ENCODE data around the gene GPR78.

Gene GPR78

DNA sequence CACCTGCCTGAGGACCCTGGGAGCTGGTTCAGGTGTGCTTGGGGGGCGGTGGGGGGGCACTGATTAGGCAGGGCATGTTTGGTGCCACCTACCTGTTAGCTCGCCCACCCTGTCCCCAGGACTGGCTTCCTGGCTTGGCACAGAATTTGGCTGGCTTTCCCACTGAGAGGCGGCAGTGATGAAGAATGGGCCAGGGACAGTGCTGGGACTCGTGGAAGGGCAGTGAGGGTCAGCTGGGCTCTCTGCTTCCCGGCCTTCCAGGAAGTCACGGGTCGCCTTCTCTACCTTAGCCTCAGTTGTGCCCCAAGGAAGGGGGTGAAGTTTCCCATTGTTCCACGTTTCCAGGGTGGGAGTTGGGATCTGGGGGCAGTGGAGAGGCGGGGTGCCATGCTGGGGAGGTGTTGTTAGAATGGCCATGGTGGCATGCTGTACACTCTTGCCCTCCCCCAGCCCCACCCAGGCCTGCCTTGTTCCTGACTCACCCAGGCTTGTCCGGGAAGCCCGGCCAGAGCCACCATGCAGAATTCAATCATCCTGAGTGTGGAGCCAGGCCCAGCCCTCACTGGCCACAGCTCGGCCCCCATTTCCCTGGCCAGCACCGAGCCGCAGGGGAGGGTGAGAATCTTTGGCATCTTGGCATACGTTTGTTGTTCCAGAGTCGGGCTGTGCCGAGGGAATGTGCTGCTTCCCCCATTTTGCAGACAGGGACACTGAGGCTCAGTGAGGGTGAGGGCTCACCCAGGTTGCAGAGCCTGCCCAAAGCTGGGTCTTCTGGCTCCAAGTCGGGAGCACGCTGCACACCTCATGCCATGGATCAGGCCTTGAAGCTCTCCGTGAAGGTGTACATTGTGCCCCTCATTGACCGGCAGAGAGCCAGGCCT is 21.9 kb upstream of the GPR78 start:
- Histone ChIP-seq H3K27me3 (ENCODE audit: control insufficient read depth, insufficient read depth, low read length) (no peaks in the 10 kb centered on the region), H3K4me3 (ENCODE audit: low read length) (no peak overlapping the region)

GRCh38 chr4:8559011-8559410 is 21.2 kb upstream of the GPR78 start:
- H3K4me3 ChIP-seq (ENCODE audit: low read length), result no peak overlapping the region
- H3K4me1 ChIP-seq (ENCODE audit: control insufficient read depth, insufficient read depth, low read length), result peaks cover 3% of the 10 kb centered on the region
- no peak overlapping the region for H3K9ac ChIP-seq (ENCODE audit: low read length)
- H3K9me3 ChIP-seq (ENCODE audit: control insufficient read depth, low read length), result no peaks in the 10 kb centered on the region
- no peaks in the 10 kb centered on the region for H3K36me3 ChIP-seq (ENCODE audit: control insufficient read depth, insufficient read depth, low read length)
- no peaks in the 10 kb centered on the region for H3K27me3 ChIP-seq (ENCODE audit: control insufficient read depth, insufficient read depth, low read length)

More for the DNA sequence above, 21.9 kb upstream of the GPR78 start:
- Histone ChIP-seq H3K36me3 (ENCODE audit: control insufficient read depth, insufficient read depth, low read length) (no peaks in the 10 kb centered on the region), H3K9ac (ENCODE audit: low read length) (no peak overlapping the region), H3K4me1 (ENCODE audit: control insufficient read depth, insufficient read depth, low read length) (peaks cover 3% of the 10 kb centered on the region), H3K9me3 (ENCODE audit: control insufficient read depth, low read length) (no peaks in the 10 kb centered on the region)

- Histone ChIP-seq H3K36me3 (ENCODE audit: control insufficient read depth, insufficient read depth, low read length) (no peaks in the 10 kb centered on the region), H3K27me3 (ENCODE audit: control insufficient read depth, insufficient read depth, low read length) (no peaks in the 10 kb centered on the region), H3K4me3 (ENCODE audit: low read length) (no peak overlapping the region), H3K4me1 (ENCODE audit: control insufficient read depth, insufficient read depth, low read length) (peaks cover 3% of the 10 kb centered on the region), H3K9ac (ENCODE audit: low read length) (no peak overlapping the region), H3K9me3 (ENCODE audit: control insufficient read depth, low read length) (no peaks in the 10 kb centered on the region)
Observed at GRCh38 chr4:8559524-8560264, 20.5 kb upstream of the GPR78 start.

GRCh38 chr4:8560265-8561047 is 19.7 kb upstream of the GPR78 start:
- Histone ChIP-seq H3K9ac (ENCODE audit: low read length) (no peak overlapping the region), H3K4me1 (ENCODE audit: control insufficient read depth, insufficient read depth, low read length) (peaks cover 3% of the 10 kb centered on the region), H3K36me3 (ENCODE audit: control insufficient read depth, insufficient read depth, low read length) (no peaks in the 10 kb centered on the region), H3K9me3 (ENCODE audit: control insufficient read depth, low read length) (no peaks in the 10 kb centered on the region), H3K27me3 (ENCODE audit: control insufficient read depth, insufficient read depth, low read length) (no peaks in the 10 kb centered on the region), H3K4me3 (ENCODE audit: low read length) (no peak overlapping the region)

DNA sequence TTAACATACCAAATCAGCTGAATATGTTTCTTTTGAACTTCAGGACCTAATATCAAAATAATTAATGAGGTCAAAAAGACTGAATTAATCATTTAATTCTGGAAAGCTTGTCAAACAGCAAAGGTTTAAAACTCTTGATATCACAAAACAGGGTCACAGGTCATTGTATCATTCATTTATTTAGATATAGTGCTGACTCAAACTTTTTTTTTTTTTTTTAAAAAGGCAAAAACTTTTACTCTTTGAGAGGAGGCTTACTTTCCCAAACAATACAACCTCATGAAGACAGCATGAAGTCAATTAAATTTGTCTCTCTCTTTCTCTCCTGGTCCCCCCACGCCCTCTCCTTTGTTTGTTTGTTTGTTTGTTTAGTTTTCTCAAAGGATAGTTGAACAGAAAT is 15.6 kb upstream of the GPR78 start:
- H3K9ac ChIP-seq (ENCODE audit: low read length), result no peak overlapping the region
- no peak overlapping the region for H3K4me3 ChIP-seq (ENCODE audit: low read length)
- no peaks in the 10 kb centered on the region for H3K9me3 ChIP-seq (ENCODE audit: control insufficient read depth, low read length)
- no peaks in the 10 kb centered on the region for H3K36me3 ChIP-seq (ENCODE audit: control insufficient read depth, insufficient read depth, low read length)
- H3K4me1 ChIP-seq (ENCODE audit: control insufficient read depth, insufficient read depth, low read length), result peaks cover 3% of the 10 kb centered on the region
- no peaks in the 10 kb centered on the region for H3K27me3 ChIP-seq (ENCODE audit: control insufficient read depth, insufficient read depth, low read length)

DNA sequence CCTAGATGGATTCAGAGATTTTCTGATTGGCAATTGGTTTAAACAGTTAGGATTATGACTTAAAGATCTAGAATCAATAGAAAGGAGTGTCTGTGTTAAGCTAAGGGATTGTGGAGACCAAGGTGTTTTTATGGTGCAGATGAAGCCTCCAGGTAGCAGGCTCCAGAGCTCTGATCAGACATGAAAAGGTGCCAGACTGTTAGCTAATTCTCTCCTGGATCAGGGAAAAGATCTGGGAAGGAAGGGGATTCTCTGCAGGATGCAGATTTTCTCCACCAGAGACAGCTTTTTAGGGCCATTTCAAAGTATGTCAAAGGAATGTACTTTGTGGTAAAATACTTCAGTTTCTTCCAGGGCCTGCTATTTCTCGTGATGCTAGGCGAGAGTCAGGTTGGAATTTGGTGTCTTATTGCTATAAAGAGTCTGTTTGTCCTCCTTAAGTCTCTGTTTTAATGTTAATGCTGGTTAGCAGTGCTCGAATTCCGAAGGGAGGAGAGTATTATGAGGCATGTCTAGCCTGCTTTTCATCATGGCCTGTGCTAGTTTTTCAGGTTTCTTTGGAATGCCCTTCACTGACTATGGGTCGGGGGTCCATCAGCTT is 12.0 kb upstream of the GPR78 start:
- Histone ChIP-seq H3K9me3 (ENCODE audit: control insufficient read depth, low read length) (no peaks in the 10 kb centered on the region), H3K27me3 (ENCODE audit: control insufficient read depth, insufficient read depth, low read length) (no peaks in the 10 kb centered on the region), H3K4me3 (ENCODE audit: low read length) (no peak overlapping the region), H3K4me1 (ENCODE audit: control insufficient read depth, insufficient read depth, low read length) (no peaks in the 10 kb centered on the region), H3K36me3 (ENCODE audit: control insufficient read depth, insufficient read depth, low read length) (no peaks in the 10 kb centered on the region), H3K9ac (ENCODE audit: low read length) (no peak overlapping the region)

- no peaks in the 10 kb centered on the region for H3K36me3 ChIP-seq (ENCODE audit: control insufficient read depth, insufficient read depth, low read length)
- H3K4me1 ChIP-seq (ENCODE audit: control insufficient read depth, insufficient read depth, low read length), result no peaks in the 10 kb centered on the region
Observed at GRCh38 chr4:8570201-8570600, 10.0 kb upstream of the GPR78 start.

DNA sequence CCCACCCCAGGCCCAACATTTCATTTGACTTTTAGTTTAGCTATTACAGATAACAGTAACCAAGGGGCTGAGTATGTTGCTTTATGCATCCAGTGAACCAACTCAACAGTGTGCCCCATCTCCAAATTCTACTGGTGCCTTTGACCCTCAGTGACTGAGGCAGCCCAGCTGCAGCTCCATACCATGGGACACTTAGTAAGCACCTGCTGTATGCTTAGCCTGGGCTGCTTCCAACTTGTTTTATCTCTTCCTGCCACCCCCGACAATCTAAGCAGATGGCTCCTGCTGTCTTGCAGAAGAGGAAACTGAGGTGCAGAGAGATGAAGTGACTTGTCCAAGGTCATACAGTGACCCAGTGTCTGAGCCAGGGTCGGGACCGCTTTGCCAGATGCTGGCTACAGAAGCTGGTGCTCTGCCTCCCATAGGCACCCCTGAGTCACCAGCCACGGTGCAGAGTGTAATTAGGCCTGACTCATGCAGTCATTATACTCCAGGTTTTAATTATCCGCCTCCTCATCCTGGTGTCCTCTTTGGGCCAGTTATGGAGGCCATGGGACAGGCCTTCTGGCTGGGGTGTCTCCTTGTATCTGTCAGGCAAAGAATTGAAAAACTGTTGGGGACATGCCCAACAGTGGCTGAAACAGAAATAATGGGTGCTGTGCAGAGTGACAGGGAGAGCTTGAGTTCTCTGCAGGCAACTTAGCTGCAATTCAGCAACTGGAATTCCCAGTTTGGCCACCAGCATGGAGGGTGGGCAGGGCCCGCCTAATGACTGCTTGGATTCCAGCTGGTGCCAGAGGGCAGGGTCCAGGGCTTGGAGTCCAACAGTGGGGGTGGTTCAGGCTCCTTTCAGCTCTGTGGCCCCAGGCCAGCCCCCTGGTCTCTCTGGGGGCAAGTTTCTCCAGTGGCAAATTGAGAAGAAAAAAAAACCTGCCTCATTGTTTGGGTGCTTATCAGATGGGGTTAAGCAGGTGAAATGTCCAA is 8.2 kb upstream of the GPR78 start:
- H3K9ac ChIP-seq (ENCODE audit: low read length), result no peak overlapping the region
- no peak overlapping the region for H3K4me3 ChIP-seq (ENCODE audit: low read length)
- H3K9me3 ChIP-seq (ENCODE audit: control insufficient read depth, low read length), result no peaks in the 10 kb centered on the region
- no peaks in the 10 kb centered on the region for H3K27me3 ChIP-seq (ENCODE audit: control insufficient read depth, insufficient read depth, low read length)
- no peaks in the 10 kb centered on the region for H3K36me3 ChIP-seq (ENCODE audit: control insufficient read depth, insufficient read depth, low read length)
- no peaks in the 10 kb centered on the region for H3K4me1 ChIP-seq (ENCODE audit: control insufficient read depth, insufficient read depth, low read length)

More at GRCh38 chr4:8570201-8570600, 10.0 kb upstream of the GPR78 start:
- H3K9ac ChIP-seq (ENCODE audit: low read length), result no peak overlapping the region
- no peak overlapping the region for H3K4me3 ChIP-seq (ENCODE audit: low read length)
- no peaks in the 10 kb centered on the region for H3K27me3 ChIP-seq (ENCODE audit: control insufficient read depth, insufficient read depth, low read length)
- H3K9me3 ChIP-seq (ENCODE audit: control insufficient read depth, low read length), result no peaks in the 10 kb centered on the region

- Histone ChIP-seq H3K4me1 (ENCODE audit: control insufficient read depth, insufficient read depth, low read length) (no peaks in the 10 kb centered on the region), H3K36me3 (ENCODE audit: control insufficient read depth, insufficient read depth, low read length) (no peaks in the 10 kb centered on the region), H3K9ac (ENCODE audit: low read length) (no peak overlapping the region), H3K27me3 (ENCODE audit: control insufficient read depth, insufficient read depth, low read length) (peaks cover 4% of the 10 kb centered on the region), H3K9me3 (ENCODE audit: control insufficient read depth, low read length) (no peaks in the 10 kb centered on the region), H3K4me3 (ENCODE audit: low read length) (no peak overlapping the region)
Observed at GRCh38 chr4:8573266-8573665, 6.9 kb upstream of the GPR78 start.

DNA sequence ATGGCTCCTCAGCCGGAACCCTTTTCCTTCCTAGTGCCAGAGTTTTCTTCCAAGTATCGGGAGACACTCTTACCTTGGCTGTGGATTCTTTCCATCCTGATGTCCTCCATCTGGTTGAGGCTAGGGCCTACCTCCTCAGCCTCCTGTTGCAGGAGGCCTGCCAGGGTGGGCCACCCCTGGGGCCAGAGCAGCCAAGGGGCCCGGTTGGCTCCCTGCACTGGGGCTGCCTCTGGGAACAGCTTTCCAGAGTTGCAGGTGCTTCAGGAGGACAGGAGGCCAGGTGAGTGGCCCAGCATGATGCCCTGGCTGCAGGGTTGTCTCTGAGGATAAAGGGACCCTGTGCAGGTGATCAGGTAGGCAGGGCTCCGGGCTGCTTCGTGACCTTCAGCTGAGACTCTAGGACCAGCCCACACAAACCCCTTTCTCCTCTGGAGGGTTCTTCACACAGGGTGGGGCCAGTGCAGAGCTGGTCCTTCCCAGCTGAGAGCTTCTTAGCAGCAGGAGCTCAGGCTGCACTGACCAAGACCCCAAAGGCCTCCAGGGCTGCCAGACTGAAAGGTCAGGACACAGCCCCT is 5.3 kb upstream of the GPR78 start:
- H3K9ac ChIP-seq (ENCODE audit: low read length), result no peak overlapping the region
- H3K27me3 ChIP-seq (ENCODE audit: control insufficient read depth, insufficient read depth, low read length), result peaks cover 7% of the 10 kb centered on the region

More for the DNA sequence above, 5.3 kb upstream of the GPR78 start:
- Histone ChIP-seq H3K36me3 (ENCODE audit: control insufficient read depth, insufficient read depth, low read length) (no peaks in the 10 kb centered on the region), H3K4me3 (ENCODE audit: low read length) (no peak overlapping the region), H3K4me1 (ENCODE audit: control insufficient read depth, insufficient read depth, low read length) (no peaks in the 10 kb centered on the region), H3K9me3 (ENCODE audit: control insufficient read depth, low read length) (no peaks in the 10 kb centered on the region)

Measured in mucosa of stomach (tissue), 1 donor.